ENCODE measurements around the gene C11orf68. TPM values are rescaled to one million over a fixed set of nuclear protein-coding genes. Genes with fewer than 3 reads are reported as not detected.

The C11orf68 gene
- total and polyA plus RNA-seq, 9 of the 15 experiments (the other 6 are each of a cell fraction or from before 2014, with no cell fraction given), result 3.6 to 35.9 (median 12.8) TPM

GRCh38 chr11:65932558-65932919 is 13.7 kb upstream of the C11orf68 start (continued):
- TF ChIP-seq ZNF143 (CRISPR knock-in tag; IDR thresholded peaks at IDR 0.05) (no peak), REST (IDR thresholded peaks at IDR 0.05; ENCODE audit: borderline replicate concordance) (peak; percentile 36; the same call in 1 of the 2 replicates), REST (CRISPR knock-in tag; IDR thresholded peaks at IDR 0.05; ENCODE audit: low read depth) (no peak), USF1 (CRISPR knock-in tag; IDR thresholded peaks at IDR 0.05) (peak; percentile 90), NFYB (IDR thresholded peaks at IDR 0.05; ENCODE audit: extremely low read depth, insufficient read length) (no peak), SMC3 (conservative IDR thresholded peaks at IDR 0.05; ENCODE audit: insufficient read depth, low read depth, low read length) (0 out of 2 replicates have a peak, but pooled peaks have one; percentile 6), PBX2 (CRISPR knock-in tag; IDR thresholded peaks at IDR 0.05; ENCODE audit: low read depth) (no peak), PBX2 (tag; conservative IDR thresholded peaks at IDR 0.05; ENCODE audit: low read depth) (no peak)
